Measurements from ENCODE around the gene BDKRB1.

The BDKRB1 gene

GRCh38 chr14:96255501-96256366, at the start of gene BDKRB1:
Gene BDKRB1, plus strand, starts transcription at chr14:96256210. Its CDS starts 7,473 bp downstream, at chr14:96263683.
- DNase-seq (ENCODE audit: low spot score): no peak

- DNase-seq (ENCODE audit: low spot score): no peak
Measured at GRCh38 chr14:96206461-96206860, 49.5 kb upstream of the BDKRB1 start.

GRCh38 chr14:96207686-96208085, 48.3 kb upstream of the BDKRB1 start:
- DNase-seq (ENCODE audit: low spot score): no peak

- no peak for DNase-seq (ENCODE audit: low spot score)
Measured at GRCh38 chr14:96208739-96209138, 47.3 kb upstream of the BDKRB1 start.

DNA sequence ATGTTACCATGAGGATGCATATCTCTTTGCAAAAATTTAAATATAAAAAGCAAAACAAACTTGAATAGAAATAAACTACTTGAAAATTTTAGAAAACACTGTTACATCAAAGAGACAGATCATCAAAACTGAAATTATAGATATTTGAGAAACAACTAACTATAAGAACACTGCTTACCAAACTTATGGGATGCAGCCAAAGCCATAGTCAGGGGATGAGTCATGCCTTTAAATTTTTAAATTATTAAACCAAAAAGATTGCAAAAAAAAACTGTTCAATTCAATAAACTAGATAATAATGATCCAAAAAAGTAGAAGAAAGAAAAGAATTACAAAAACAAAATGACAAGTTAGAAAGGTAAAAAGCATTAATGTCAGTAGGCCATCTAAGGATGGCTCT, 43.9 kb upstream of the BDKRB1 start:
- no peak for DNase-seq (ENCODE audit: low spot score)

DNA sequence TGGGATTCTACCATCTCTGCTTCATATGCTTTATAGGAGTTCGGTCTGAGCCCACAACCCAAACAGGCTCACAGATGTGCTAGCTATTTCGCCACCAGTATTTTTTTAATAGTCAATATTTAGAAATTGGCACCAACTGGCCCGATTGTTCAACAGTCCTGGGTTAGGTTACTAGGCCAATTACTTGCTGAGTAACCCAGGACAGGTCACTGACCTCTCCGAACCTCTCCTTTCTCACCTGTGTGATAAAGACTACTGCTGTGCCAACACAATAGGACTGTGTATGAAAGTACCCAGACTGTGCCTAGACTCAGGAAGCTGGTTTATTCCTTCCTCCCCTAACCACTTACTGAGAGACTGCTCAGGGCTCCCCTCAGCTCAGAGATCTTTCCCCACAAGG, 43.1 kb upstream of the BDKRB1 start:
- no peak for DNase-seq (ENCODE audit: low spot score)

- DNase-seq (ENCODE audit: low spot score): no peak
Measured at GRCh38 chr14:96213871-96214465, 42.0 kb upstream of the BDKRB1 start.

- DNase-seq (ENCODE audit: low spot score): no peak
Measured at GRCh38 chr14:96214793-96215192, 41.2 kb upstream of the BDKRB1 start.

GRCh38 chr14:96215452-96216244, 40.4 kb upstream of the BDKRB1 start:
- no peak for DNase-seq (ENCODE audit: low spot score)

DNA sequence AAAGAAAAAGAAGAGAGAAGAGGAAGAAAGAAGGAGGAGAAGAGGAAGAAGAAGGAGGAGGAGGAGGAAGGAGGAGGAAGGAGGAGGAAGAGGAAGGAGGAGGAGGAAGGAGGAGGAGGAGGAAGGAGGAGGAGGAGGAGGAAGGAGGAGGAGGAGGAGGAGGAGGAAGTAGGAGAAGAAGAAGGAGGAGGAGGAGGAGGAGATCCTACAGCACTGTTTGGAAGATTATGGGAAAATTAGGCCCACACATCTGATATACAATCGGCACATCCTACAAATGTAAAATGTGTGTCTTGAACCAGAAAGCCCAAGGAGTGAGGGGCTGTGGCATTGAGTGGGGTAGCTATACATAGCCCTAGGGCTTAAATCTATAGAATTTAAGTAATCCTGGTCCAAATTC, 39.4 kb upstream of the BDKRB1 start:
- no peak for DNase-seq (ENCODE audit: low spot score)

GRCh38 chr14:96217376-96217913, 38.6 kb upstream of the BDKRB1 start:
- no peak for DNase-seq (ENCODE audit: low spot score)

DNA sequence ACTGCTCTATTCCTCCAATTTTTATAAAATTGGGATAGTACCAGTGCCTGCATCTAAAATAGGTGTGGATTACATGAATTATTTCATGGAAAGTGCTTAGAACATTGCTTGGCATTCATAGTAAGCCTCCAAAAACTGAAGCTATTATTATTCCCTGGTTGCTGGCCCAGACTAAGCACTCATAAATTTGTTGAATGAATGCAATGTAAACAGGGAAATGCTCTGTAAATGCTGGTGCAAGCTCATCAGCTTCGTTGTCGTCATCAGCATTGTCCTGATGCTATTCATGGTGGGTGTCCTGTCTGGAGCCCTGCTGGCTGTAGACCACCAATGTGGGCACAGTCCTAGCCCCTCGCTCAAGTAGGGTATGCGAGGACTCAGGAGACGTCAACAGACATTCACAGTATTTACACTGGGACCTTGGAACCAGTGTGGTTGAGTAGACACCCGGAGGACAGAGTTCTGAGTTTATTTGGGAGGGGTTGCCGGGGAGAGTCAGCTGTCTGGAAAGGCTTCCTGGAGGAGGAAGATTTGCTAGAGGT, 34.8 kb upstream of the BDKRB1 start:
- DNase-seq (ENCODE audit: low spot score): no peak

GRCh38 chr14:96221841-96222240, 34.2 kb upstream of the BDKRB1 start:
- DNase-seq (ENCODE audit: low spot score): no peak

DNA sequence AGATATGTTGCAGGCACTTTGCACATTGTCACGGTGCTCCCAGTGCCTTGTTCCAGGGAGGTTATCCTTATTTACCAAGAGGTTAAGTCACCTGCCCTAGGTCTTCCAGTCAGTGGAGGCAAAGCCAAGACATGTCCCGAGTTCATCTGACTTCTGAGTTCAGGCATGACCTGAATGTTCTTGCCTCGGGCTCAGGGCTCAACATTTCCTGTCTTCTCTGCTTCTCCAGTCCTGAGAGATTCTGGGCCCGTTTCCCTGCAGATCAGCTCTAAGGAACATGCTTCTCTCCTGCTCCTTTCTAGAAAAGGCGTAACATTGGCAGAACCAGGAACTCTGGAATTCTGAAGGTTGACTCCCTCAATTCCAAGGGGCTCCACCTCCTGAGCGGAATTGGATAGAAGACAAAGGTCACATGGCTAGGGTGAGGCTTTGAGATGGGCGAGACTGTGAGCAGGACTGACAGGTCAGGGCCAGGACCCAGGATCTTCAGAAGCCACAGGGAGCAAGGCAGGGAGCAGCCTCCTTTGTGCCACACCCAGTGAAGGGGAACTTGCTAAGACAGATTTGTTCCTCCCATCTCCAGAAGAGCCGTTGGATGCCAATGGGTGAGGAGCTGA, 31.4 kb upstream of the BDKRB1 start:
- no peak for DNase-seq (ENCODE audit: low spot score)

DNA sequence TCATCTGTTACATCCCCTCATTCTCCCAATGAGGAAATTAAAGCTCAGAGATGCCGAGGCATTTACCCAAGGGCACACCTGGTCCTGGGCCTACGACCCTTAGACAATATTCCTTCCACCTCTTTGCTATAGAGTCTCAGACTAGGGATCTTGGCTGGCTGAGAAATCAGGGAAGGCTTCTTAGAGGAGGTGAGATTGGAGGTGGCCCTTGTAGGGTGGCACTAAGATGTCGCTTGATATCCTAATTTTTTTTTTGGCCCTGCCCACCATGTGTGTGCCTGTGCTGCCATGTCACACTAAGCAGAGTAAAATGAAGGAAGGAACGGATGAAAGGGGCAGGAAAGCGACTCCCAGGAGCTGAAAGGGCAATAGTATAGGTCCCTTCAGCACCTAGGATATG, 30.8 kb upstream of the BDKRB1 start:
- no peak for DNase-seq (ENCODE audit: low spot score)

DNA sequence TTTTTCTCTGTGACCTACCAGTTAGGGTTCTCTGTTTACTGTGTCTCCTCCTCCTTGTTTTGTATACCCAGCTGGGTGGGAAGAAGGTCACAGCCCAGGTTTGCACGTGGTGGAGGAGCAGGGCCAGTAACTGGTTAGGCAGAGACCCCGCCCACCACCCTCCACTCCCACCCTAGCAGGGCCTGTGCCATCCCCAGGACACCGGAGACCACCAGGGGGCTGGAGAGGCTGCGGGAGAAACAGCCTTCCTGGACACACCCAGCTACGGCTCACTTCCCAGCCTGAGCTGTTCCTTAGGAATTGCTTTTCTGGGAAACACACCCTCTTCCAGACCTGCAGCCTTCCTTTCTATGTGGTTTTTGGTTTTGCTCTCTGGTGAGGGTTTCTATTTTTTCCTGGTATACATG, 30.3 kb upstream of the BDKRB1 start:
- no peak for DNase-seq (ENCODE audit: low spot score)

- no peak for DNase-seq (ENCODE audit: low spot score)
Measured at GRCh38 chr14:96227428-96227827, 28.6 kb upstream of the BDKRB1 start.

GRCh38 chr14:96229315-96229714, 26.7 kb upstream of the BDKRB1 start:
- no peak for DNase-seq (ENCODE audit: low spot score)

DNA sequence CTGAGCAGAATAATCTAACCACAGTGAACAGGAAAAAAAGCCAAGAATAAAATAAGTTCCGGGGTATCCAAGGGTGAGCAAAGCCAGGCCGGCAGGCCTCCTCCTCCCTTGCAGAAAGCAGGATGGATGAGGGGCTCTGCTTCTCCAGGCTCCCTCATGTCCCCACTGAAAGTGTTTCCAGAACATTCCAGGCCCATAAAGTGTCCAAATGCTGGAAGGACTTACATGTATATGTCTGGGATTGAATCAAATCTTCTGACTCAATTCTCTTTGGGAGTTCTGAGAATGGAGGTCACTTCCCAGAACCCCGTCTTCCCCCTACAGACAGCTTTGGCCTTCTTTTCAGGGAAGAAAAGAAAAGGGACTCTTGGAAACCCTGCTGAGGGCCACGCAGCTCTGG, 25.0 kb upstream of the BDKRB1 start:
- DNase-seq (ENCODE audit: low spot score): no peak

DNA sequence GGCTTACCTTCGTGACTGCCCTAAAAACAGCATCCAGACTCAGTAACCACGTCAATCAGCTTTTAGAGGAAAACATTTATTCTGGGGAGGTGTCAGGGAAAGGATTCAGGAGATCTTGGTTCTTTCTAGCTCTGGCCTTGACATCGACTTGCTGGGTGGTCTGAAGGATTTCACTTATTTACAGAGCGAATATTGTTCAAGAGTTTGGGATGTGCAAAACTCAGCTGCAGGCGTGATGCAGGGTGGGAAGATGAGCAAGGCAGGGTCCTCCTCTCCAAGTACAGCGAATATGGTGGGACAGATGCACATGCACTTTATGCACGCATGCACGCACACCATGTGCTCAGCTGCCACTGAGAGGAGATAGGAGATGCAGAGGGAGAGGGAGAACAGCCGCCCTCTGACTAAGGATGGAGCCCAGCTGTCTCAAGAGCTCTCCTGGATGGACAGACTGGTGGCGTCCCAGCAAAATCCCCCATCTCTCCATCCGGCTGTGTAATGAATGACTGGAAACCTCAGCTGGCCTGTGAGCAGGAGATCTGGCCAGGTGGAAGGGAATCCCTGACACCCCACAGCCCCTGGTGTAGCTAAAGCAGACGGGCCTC, 24.4 kb upstream of the BDKRB1 start:
- DNase-seq (ENCODE audit: low spot score): no peak

DNA sequence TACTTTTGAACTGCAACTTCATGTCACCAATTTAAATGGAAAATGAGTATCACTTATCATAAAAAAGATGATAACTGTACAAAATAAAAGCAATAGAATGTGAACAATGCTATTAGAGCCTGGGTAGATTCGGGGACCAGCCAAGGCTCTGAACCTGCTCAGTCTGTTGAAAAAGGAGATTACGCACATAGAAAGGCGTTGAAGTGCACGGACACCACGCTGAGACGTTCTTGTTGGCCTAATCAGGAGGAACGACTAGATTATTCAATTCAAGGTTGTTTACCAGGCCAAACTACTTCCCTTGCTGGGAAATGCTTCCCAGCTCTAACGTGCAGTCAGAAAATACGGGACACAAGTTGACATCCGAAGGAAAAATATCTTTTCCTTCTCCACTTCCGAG, 23.5 kb upstream of the BDKRB1 start:
- DNase-seq (ENCODE audit: low spot score): no peak
